ENCODE results near the gene SASS6.

SASS6 gene

DNA sequence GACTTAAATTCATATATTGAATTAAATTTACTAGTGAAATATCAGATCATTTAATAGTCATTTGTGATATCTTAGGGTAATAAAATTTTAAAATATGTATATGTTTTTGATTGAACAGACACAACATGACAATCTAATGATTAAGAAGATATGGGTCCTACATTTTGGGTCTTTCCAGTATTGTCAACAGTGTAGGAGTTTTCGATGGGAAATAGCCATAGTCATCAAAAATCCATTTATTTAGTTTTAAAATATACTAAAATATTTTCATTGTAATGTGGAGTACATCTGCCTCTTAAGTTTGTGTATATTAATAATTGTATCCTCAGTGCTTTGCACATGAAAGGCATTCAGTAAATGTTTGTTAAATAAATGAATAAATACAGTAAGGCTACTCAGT lies 14.2 kb upstream of the SASS6 start:
- TF ChIP-seq, protein P1, sequence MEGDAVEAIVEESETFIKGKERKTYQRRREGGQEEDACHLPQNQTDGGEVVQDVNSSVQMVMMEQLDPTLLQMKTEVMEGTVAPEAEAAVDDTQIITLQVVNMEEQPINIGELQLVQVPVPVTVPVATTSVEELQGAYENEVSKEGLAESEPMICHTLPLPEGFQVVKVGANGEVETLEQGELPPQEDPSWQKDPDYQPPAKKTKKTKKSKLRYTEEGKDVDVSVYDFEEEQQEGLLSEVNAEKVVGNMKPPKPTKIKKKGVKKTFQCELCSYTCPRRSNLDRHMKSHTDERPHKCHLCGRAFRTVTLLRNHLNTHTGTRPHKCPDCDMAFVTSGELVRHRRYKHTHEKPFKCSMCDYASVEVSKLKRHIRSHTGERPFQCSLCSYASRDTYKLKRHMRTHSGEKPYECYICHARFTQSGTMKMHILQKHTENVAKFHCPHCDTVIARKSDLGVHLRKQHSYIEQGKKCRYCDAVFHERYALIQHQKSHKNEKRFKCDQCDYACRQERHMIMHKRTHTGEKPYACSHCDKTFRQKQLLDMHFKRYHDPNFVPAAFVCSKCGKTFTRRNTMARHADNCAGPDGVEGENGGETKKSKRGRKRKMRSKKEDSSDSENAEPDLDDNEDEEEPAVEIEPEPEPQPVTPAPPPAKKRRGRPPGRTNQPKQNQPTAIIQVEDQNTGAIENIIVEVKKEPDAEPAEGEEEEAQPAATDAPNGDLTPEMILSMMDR (IDR thresholded peaks at IDR 0.05; ENCODE audit: borderline replicate concordance, extremely low read depth, low read length, poor library complexity, severe bottlenecking) = no peak
- TF ChIP-seq EZH2 (IDR thresholded peaks at IDR 0.05; ENCODE audit: borderline replicate concordance, low read depth, low read length, severe bottlenecking) = no peak
- Histone ChIP-seq H3K9ac (ENCODE audit: low read depth, low read length) (no peak overlapping the region), H3K4me2 (ENCODE audit: insufficient read depth, low read length) (no peak overlapping the region), H3K9me3 (ENCODE audit: insufficient read depth, low read length, severe bottlenecking) (no peaks in the 10 kb centered on the region), H3K4me3 (ENCODE audit: low read depth in 1 of 2, low read length in 2 of 2) (no peak overlapping the region), H3K79me2 (ENCODE audit: insufficient read depth, low read length) (no peaks in the 10 kb centered on the region), H3K4me1 (ENCODE audit: insufficient read depth, low read length) (no peaks in the 10 kb centered on the region), H2AFZ (ENCODE audit: low read depth, low read length) (no peak overlapping the region), H3K36me3 (ENCODE audit: insufficient read depth, low read length) (peaks cover 79% of the 10 kb centered on the region), H4K20me1 (ENCODE audit: insufficient read depth, low read length) (no peaks in the 10 kb centered on the region), H3K27me3 (ENCODE audit: insufficient read depth, low read length, poor library complexity) (no peaks in the 10 kb centered on the region), H3K27ac (ENCODE audit: low read length) (no peak overlapping the region)
- DNase-seq (no peak), ATAC-seq (ENCODE audit: insufficient read depth, low read depth) (no peak)

DNA sequence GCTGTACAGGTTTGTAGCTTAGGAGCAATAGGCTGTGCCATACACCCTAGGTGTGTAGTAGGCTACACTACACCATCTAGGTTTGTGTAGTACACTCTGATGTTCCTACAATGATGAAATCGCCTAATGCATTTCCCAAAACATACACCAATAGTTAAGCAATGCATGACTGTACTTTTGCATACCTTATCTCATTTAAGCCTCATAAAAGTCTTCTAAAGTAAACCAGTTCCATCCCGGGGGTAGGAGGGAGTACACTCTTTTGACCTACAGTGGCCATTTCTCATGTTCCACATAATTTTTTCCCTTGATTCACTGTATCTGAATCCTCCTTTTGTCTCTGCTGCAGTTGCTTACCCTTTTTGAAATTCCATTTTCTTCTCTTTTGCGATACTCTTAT lies 12.4 kb upstream of the SASS6 start:
- no peak overlapping the region for H2AFZ ChIP-seq (ENCODE audit: low read depth, low read length)
- H3K4me3 ChIP-seq (ENCODE audit: low read depth in 1 of 2, low read length in 2 of 2) = no peak overlapping the region
- no peaks in the 10 kb centered on the region for H3K4me1 ChIP-seq (ENCODE audit: insufficient read depth, low read length)
- no peak overlapping the region for H3K27ac ChIP-seq (ENCODE audit: low read length)
- TF ChIP-seq, protein P1 (IDR thresholded peaks at IDR 0.05; ENCODE audit: borderline replicate concordance, extremely low read depth, low read length, poor library complexity, severe bottlenecking) = no peak
- H3K27me3 ChIP-seq (ENCODE audit: insufficient read depth, low read length, poor library complexity) = no peaks in the 10 kb centered on the region
- ATAC-seq (ENCODE audit: insufficient read depth, low read depth) = no peak
- H3K36me3 ChIP-seq (ENCODE audit: insufficient read depth, low read length) = peaks cover 90% of the 10 kb centered on the region
- DNase-seq = no peak
- H3K9me3 ChIP-seq (ENCODE audit: insufficient read depth, low read length, severe bottlenecking) = no peaks in the 10 kb centered on the region
- no peaks in the 10 kb centered on the region for H4K20me1 ChIP-seq (ENCODE audit: insufficient read depth, low read length)
- H3K4me2 ChIP-seq (ENCODE audit: insufficient read depth, low read length) = no peak overlapping the region
- H3K79me2 ChIP-seq (ENCODE audit: insufficient read depth, low read length) = no peaks in the 10 kb centered on the region
- no peak overlapping the region for H3K9ac ChIP-seq (ENCODE audit: low read depth, low read length)

DNA sequence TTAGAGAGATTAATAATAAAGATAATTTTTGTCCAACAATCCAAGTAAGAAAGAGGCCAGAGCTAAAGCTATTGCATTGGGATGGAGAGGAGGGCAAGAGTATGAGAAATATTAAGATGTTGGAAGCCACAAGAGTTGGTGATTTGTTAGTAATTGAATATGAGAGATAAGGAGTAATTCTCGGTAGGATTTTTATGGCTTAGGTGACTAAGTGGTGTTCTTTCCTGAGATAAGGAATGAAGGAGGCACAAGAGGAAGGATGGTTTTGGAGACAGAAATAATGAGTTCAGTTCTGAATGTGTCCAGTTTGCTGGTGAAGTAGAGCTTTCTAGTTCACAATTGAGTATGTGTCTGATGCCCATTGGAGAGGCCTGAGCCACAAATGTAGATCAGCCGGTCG lies 9.6 kb upstream of the SASS6 start:
- TF ChIP-seq, protein P1 (IDR thresholded peaks at IDR 0.05; ENCODE audit: borderline replicate concordance, extremely low read depth, low read length, poor library complexity, severe bottlenecking) = no peak
- no peak for TF ChIP-seq EZH2 (IDR thresholded peaks at IDR 0.05; ENCODE audit: borderline replicate concordance, low read depth, low read length, severe bottlenecking)
- Histone ChIP-seq H3K36me3 (ENCODE audit: insufficient read depth, low read length) (peaks cover 98% of the 10 kb centered on the region), H3K27me3 (ENCODE audit: insufficient read depth, low read length, poor library complexity) (no peaks in the 10 kb centered on the region), H3K4me1 (ENCODE audit: insufficient read depth, low read length) (no peaks in the 10 kb centered on the region), H3K27ac (ENCODE audit: low read length) (no peak overlapping the region), H2AFZ (ENCODE audit: low read depth, low read length) (no peak overlapping the region), H3K9me3 (ENCODE audit: insufficient read depth, low read length, severe bottlenecking) (no peaks in the 10 kb centered on the region), H4K20me1 (ENCODE audit: insufficient read depth, low read length) (no peaks in the 10 kb centered on the region), H3K79me2 (ENCODE audit: insufficient read depth, low read length) (no peaks in the 10 kb centered on the region), H3K9ac (ENCODE audit: low read depth, low read length) (no peak overlapping the region), H3K4me3 (ENCODE audit: low read depth in 1 of 2, low read length in 2 of 2) (no peak overlapping the region), H3K4me2 (ENCODE audit: insufficient read depth, low read length) (no peak overlapping the region)
- ATAC-seq (ENCODE audit: insufficient read depth, low read depth) (no peak), DNase-seq (no peak)

DNA sequence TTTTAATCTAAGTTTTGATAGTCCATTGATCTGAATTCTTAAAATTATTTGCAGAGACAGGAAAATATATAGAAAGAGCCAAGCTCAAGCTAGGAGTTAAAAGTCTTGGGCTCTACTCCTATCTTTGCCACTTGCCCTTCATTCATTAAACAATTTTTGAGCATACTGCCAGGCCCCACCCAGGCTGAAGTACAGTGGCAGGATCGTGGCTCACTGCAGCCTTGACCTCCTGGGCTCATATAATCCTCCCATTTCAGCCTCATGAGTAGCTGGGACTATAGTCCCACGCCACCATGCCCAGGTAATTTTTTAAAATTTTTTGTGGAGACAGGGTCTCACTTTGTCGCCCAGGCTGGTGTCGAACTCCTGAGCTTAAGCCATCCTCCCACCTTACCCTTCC lies 8.5 kb upstream of the SASS6 start:
- H3K79me2 ChIP-seq (ENCODE audit: insufficient read depth, low read length) = no peaks in the 10 kb centered on the region
- no peak overlapping the region for H3K9ac ChIP-seq (ENCODE audit: low read depth, low read length)
- no peaks in the 10 kb centered on the region for H3K27me3 ChIP-seq (ENCODE audit: insufficient read depth, low read length, poor library complexity)
- peaks cover 96% of the 10 kb centered on the region for H3K36me3 ChIP-seq (ENCODE audit: insufficient read depth, low read length)
- ATAC-seq (ENCODE audit: insufficient read depth, low read depth) = no peak
- H3K4me2 ChIP-seq (ENCODE audit: insufficient read depth, low read length) = no peak overlapping the region
- no peaks in the 10 kb centered on the region for H3K9me3 ChIP-seq (ENCODE audit: insufficient read depth, low read length, severe bottlenecking)
- no peak for DNase-seq
- no peaks in the 10 kb centered on the region for H3K4me1 ChIP-seq (ENCODE audit: insufficient read depth, low read length)
- no peak overlapping the region for H3K4me3 ChIP-seq (ENCODE audit: low read depth in 1 of 2, low read length in 2 of 2)
- no peak overlapping the region for H2AFZ ChIP-seq (ENCODE audit: low read depth, low read length)
- TF ChIP-seq EZH2 (IDR thresholded peaks at IDR 0.05; ENCODE audit: borderline replicate concordance, low read depth, low read length, severe bottlenecking) = no peak
- TF ChIP-seq, protein P1 (IDR thresholded peaks at IDR 0.05; ENCODE audit: borderline replicate concordance, extremely low read depth, low read length, poor library complexity, severe bottlenecking) = no peak
- H3K27ac ChIP-seq (ENCODE audit: low read length) = no peak overlapping the region
- no peaks in the 10 kb centered on the region for H4K20me1 ChIP-seq (ENCODE audit: insufficient read depth, low read length)

Measured in DND-41 (cell line).